ENCODE data around the gene TTLL13. TPM values are rescaled to one million over a fixed set of nuclear protein-coding genes. Genes with fewer than 3 reads are reported as not detected.

Gene TTLL13
- total RNA-seq, 4 donors from 2014 or later, result 0.27 TPM; not detected in 3

DNA sequence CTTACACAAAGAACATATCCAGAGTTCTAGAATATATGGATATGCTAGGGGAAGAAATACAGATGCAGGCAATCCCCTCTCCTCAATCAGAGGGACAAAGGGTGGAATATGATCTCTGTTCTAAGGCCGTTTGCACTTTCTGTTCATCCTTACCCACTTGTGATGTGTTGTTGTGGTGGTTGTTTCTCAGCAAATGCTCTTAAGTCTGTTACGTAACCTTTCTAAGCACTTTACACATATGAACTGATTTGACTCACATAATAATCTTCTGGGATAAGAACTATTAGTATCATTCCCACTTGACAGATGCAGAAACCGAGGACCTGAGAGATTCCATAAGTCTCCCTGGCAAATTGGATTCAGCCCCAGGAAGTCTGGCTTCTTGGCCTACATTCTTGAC lies 56.6 kb downstream of the TTLL13 start:
- WGBS, 2 donors (ENCODE audit: low coverage in 1 of 2), result 71 to 73% methylated on average over 2 to 3 of the region's 3 CpGs
- TF ChIP-seq POLR2A (IDR thresholded peaks at IDR 0.05), result no peak
- TF ChIP-seq, protein P1, sequence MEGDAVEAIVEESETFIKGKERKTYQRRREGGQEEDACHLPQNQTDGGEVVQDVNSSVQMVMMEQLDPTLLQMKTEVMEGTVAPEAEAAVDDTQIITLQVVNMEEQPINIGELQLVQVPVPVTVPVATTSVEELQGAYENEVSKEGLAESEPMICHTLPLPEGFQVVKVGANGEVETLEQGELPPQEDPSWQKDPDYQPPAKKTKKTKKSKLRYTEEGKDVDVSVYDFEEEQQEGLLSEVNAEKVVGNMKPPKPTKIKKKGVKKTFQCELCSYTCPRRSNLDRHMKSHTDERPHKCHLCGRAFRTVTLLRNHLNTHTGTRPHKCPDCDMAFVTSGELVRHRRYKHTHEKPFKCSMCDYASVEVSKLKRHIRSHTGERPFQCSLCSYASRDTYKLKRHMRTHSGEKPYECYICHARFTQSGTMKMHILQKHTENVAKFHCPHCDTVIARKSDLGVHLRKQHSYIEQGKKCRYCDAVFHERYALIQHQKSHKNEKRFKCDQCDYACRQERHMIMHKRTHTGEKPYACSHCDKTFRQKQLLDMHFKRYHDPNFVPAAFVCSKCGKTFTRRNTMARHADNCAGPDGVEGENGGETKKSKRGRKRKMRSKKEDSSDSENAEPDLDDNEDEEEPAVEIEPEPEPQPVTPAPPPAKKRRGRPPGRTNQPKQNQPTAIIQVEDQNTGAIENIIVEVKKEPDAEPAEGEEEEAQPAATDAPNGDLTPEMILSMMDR (IDR thresholded peaks at IDR 0.05), result no peak
- Histone ChIP-seq H3K4me1 (peaks cover 0 to 7% (median 3%) of the 10 kb centered on the region in 4 donors), H3K27me3 (no peaks in the 10 kb centered on the region), H3K9me3 (no peaks in the 10 kb centered on the region), H3K36me3 (no peaks in the 10 kb centered on the region), H3K4me3 (no peak overlapping the region), H3K27ac (no peak overlapping the region)
- DNase-seq, result no peak
- intact Hi-C loops (cut with DNase I; ENCODE audit: low total_unique reads), result no loop called here
- in situ Hi-C loops (cut with MboI; ENCODE audit: low pct_ligation_motif_present in 1 of 4, low pct_unique_long_range_greater_than_20kb in 1 of 4, low sequenced_read_pairs in 3 of 4), result loop anchor here in 2 of 4 donors (25.0 kb wide), 2 partner anchors 306 to 581 kb away; partner anchors contain the start of gene FES (in 1 of the 2)

GRCh38 chr15:90306560-90306959 lies 57.2 kb downstream of the TTLL13 start:
- H3K4me3 ChIP-seq, result no peak overlapping the region
- no peak overlapping the region for H3K27ac ChIP-seq
- H3K9me3 ChIP-seq, result no peaks in the 10 kb centered on the region
- H3K27me3 ChIP-seq, result no peaks in the 10 kb centered on the region
- DNase-seq, result no peak
- in situ Hi-C loops (cut with MboI; ENCODE audit: low pct_ligation_motif_present in 1 of 4, low pct_unique_long_range_greater_than_20kb in 1 of 4, low sequenced_read_pairs in 3 of 4), result loop anchor here in 2 of 4 donors (25.0 kb wide), 2 partner anchors 306 to 581 kb away; partner anchors contain the start of gene FES (in 1 of the 2)
- H3K36me3 ChIP-seq, result no peaks in the 10 kb centered on the region
- intact Hi-C loops (cut with DNase I; ENCODE audit: low total_unique reads), result no loop called here
- TF ChIP-seq, protein P1 (IDR thresholded peaks at IDR 0.05), result no peak
- TF ChIP-seq POLR2A (IDR thresholded peaks at IDR 0.05), result no peak
- WGBS, 2 donors (ENCODE audit: low coverage in 1 of 2), result 48 to 50% methylated on average over 1 to 6 of the region's 6 CpGs
- peaks cover 0 to 6% (median 2%) of the 10 kb centered on the region in 4 donors for H3K4me1 ChIP-seq

DNA sequence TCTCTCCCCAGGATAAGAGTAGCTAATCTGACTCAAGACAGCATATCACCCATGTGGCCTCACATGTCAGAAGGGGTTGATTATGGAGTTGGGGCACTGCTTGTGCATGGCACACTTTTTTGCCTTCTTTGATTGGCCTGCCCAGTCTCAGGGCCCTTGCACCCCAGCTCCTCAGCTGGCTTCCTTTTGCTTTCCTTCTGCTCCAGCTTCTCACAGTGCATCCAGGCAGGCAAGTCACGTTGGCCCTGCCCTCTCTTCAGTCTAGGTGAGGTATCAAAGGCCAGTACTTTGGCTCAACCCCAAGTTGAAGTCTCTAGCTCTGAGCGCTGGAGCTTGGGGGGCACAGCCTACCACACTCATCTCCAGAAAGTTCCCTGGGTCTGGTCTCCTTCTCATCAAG lies 58.3 kb downstream of the TTLL13 start:
- WGBS, 2 donors (ENCODE audit: low coverage in 1 of 2), result 40 to 92% methylated on average over 1 to 2 of the region's 2 CpGs
- no peak overlapping the region for H3K4me3 ChIP-seq
- in situ Hi-C loops (cut with MboI; ENCODE audit: low pct_ligation_motif_present in 1 of 4, low pct_unique_long_range_greater_than_20kb in 1 of 4, low sequenced_read_pairs in 3 of 4), result loop anchor here in 2 of 4 donors (25.0 kb wide), 2 partner anchors 305 to 580 kb away; partner anchors contain the start of gene FES (in 1 of the 2)
- no peaks in the 10 kb centered on the region for H3K36me3 ChIP-seq
- DNase-seq, result no peak
- no peaks in the 10 kb centered on the region for H3K27me3 ChIP-seq
- intact Hi-C loops (cut with DNase I; ENCODE audit: low total_unique reads), result no loop called here
- TF ChIP-seq, protein P1 (IDR thresholded peaks at IDR 0.05), result no peak
- TF ChIP-seq POLR2AphosphoS5 (IDR thresholded peaks at IDR 0.05), result no peak
- TF ChIP-seq POLR2A (IDR thresholded peaks at IDR 0.05), result no peak
- no peak for TF ChIP-seq EP300 (IDR thresholded peaks at IDR 0.05; ENCODE audit: low read depth)
- H3K4me1 ChIP-seq, result peaks cover 0 to 6% (median 2%) of the 10 kb centered on the region in 4 donors
- no peaks in the 10 kb centered on the region for H3K9me3 ChIP-seq
- no peak overlapping the region for H3K27ac ChIP-seq

DNA sequence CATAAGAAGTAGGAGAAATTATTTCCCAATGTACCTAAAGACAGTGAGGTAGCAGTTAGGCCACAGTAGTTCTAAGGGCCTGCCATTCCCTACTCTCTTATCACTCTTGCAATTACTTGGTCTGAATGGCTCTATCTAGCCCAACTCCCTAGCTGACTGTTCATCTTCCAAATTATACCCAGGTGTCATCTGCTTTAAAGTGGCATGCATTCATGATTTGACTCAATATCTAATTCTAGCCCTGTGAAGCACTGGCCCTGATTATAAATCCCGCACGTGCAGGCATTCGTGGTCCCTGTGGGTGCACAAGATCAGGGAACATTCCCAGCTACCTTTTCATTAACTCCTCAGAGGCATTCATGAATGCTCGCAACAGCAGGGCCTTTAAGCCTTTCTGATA lies 59.7 kb downstream of the TTLL13 start:
- in situ Hi-C loops (cut with MboI; ENCODE audit: low pct_ligation_motif_present in 1 of 4, low pct_unique_long_range_greater_than_20kb in 1 of 4, low sequenced_read_pairs in 3 of 4) (loop anchor here in 2 of 4 donors (25.0 kb wide), 2 partner anchors 303 to 578 kb away; partner anchors contain the start of gene FES (in 1 of the 2)), intact Hi-C loops (cut with DNase I; ENCODE audit: low total_unique reads) (no loop called here)
- H3K4me3 ChIP-seq, result no peak overlapping the region
- WGBS, 2 donors (ENCODE audit: low coverage in 1 of 2), result 94% methylated on average over 4 of the region's 4 CpGs; no CpG with 5 or more reads in 1 of the 2 donors
- no peaks in the 10 kb centered on the region for H3K27me3 ChIP-seq
- no peak for DNase-seq
- TF ChIP-seq, protein P1 (IDR thresholded peaks at IDR 0.05), result no peak
- TF ChIP-seq POLR2AphosphoS5 (IDR thresholded peaks at IDR 0.05) (no peak), EP300 (IDR thresholded peaks at IDR 0.05; ENCODE audit: low read depth) (no peak), POLR2A (IDR thresholded peaks at IDR 0.05) (no peak)
- no peaks in the 10 kb centered on the region for H3K9me3 ChIP-seq
- no peaks in the 10 kb centered on the region for H3K36me3 ChIP-seq
- H3K4me1 ChIP-seq, result peaks cover 0 to 6% (median 2%) of the 10 kb centered on the region in 4 donors
- H3K27ac ChIP-seq, result no peak overlapping the region

Small RNA genes lying within 50 kb of the gene (small RNA-seq; reads per million reads assigned to genes)
- 0 reads per million in 4 donors for gene AC091167.3
- gene RN7SL736P, result 0 reads per million in 4 donors

Other genes with a start within 250 kb of the TTLL13 start
- gene ZNF710, start 248.2 kb upstream of the TTLL13 start, total RNA-seq, result 10 to 100 TPM; 27.3 to 43.4 (median 35.6) TPM
- gene IDH2, start 147.1 kb upstream of the TTLL13 start, total RNA-seq, result 100 to 1,000 TPM in 1 of 4 donors, 10 to 100 TPM in 3; 19.1 to 101 (median 85.1) TPM
- 100 to 1,000 TPM; 115 to 193 (median 134) TPM for gene SEMA4B, start 48.2 kb upstream of the TTLL13 start, total RNA-seq
- gene CIB1, start 15.6 kb upstream of the TTLL13 start, total RNA-seq, result 100 to 1,000 TPM in 3 of 4 donors, 10 to 100 TPM in 1; 38.4 to 156 (median 131) TPM
- 10 to 100 TPM in 3 of 4 donors, 1 to 10 TPM in 1; 6.8 to 28.8 (median 21.3) TPM for gene GDPGP1, start 15.3 kb upstream of the TTLL13 start, total RNA-seq
- gene NGRN, start 16.1 kb downstream of the TTLL13 start, total RNA-seq, result 10 to 100 TPM; 27.7 to 58.3 (median 44.5) TPM
- 10 to 100 TPM in 2 of 4 donors, 1 to 10 TPM in 1, under 1 TPM in 1; 0.75 to 22.5 (median 10.2) TPM for gene ZNF774, start 102.7 kb downstream of the TTLL13 start, total RNA-seq
- 100 to 1,000 TPM in 3 of 4 donors, 10 to 100 TPM in 1; 82.8 to 354 (median 282) TPM for gene IQGAP1, start 138.7 kb downstream of the TTLL13 start, total RNA-seq